Effector memory CD8-positive, alpha-beta T cell (primary cell): ENCODE data around the gene RAI2.

Experiments
- ATAC-seq: fragments of 150-1000 bp; cut with Tn5 transposase; replicated peaks from 2 replicates; pipeline ENCODE4 v1.10.0; 2021; ENCODE audit warnings: mild to moderate bottlenecking, moderate library complexity
- DNase-seq, 3 experiments: peaks; one replicate each; pipeline ENCODE4 v3.0.0; 2021
- H3K27ac Mint-ChIP-seq, 2 donors: one replicate each; pipeline ENCODE4 v1.8.0; 2022; ENCODE audit warnings: mild to moderate bottlenecking in 2 of 2, mixed read lengths in 2 of 2, moderate library complexity in 2 of 2
- H3K27me3 Mint-ChIP-seq, 2 donors: one replicate each; pipeline ENCODE4 v1.8.0; 2022; ENCODE audit warnings: mixed read lengths in 2 of 2
- H3K36me3 Mint-ChIP-seq: one replicate; pipeline ENCODE4 v1.8.0; 2022; ENCODE audit warnings: mild to moderate bottlenecking, moderate library complexity, mixed read lengths; ENCODE audit not compliant: insufficient read depth
- H3K4me1 Mint-ChIP-seq, 2 donors: one replicate each; pipeline ENCODE4 v1.8.0; 2022; ENCODE audit warnings: low read depth in 2 of 2, mixed read lengths in 2 of 2
- H3K4me3 Mint-ChIP-seq, 2 donors: one replicate each; pipeline ENCODE4 v1.8.0; 2022; ENCODE audit warnings: mild to moderate bottlenecking in 2 of 2, mixed read lengths in 2 of 2, moderate library complexity in 2 of 2
- H3K9me3 Mint-ChIP-seq, 2 donors: one replicate each; pipeline ENCODE4 v1.8.0; 2022; ENCODE audit warnings: mixed read lengths in 2 of 2

The RAI2 gene

DNA sequence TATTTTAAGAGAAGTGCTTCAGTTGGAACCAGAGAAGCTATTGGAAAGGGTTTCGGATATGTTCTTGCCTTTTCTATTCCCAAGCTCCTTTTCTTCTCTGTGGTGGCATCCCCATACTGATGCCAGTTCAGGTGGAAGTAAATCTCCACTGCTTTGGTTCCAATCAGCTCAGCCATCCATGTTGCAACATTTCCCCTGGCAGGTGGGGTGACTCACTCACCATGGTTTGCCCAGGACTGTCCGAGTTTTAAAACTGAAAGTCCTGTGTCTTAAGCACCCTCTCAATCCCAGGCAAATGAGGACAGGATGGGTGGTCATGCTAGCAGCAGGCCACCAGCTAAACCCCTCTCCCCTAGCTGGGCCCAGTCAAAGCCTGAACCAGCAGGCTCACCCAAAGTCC is 15.1 kb downstream of the RAI2 start:
- ATAC-seq, result no peak
- Mint-ChIP-seq H3K4me1 (no peaks in the 10 kb centered on the region), H3K9me3 (no peaks in the 10 kb centered on the region), H3K27ac (no peak overlapping the region), H3K36me3 (peaks cover 3% of the 10 kb centered on the region), H3K27me3 (peaks cover 0 to 8% of the 10 kb centered on the region in 2 donors), H3K4me3 (no peak overlapping the region)
- no peak for DNase-seq

- ATAC-seq (no peak), DNase-seq (no peak)
- Mint-ChIP-seq H3K4me3 (no peak overlapping the region), H3K27me3 (peaks cover 0 to 8% of the 10 kb centered on the region in 2 donors), H3K9me3 (no peaks in the 10 kb centered on the region), H3K36me3 (peaks cover 3% of the 10 kb centered on the region), H3K4me1 (no peaks in the 10 kb centered on the region), H3K27ac (no peak overlapping the region)
These were observed 16.9 kb downstream of the RAI2 start for GRCh38 chrX:17844236-17844635.

- no peak overlapping the region for H3K27ac Mint-ChIP-seq
- peaks cover 3% of the 10 kb centered on the region for H3K36me3 Mint-ChIP-seq
- H3K4me1 Mint-ChIP-seq, result no peaks in the 10 kb centered on the region
- ATAC-seq, result no peak
- no peaks in the 10 kb centered on the region for H3K9me3 Mint-ChIP-seq
- H3K27me3 Mint-ChIP-seq, result peaks cover 7 to 15% of the 10 kb centered on the region in 2 donors
- DNase-seq, result no peak
- no peak overlapping the region for H3K4me3 Mint-ChIP-seq
These were observed 18.2 kb downstream of the RAI2 start for GRCh38 chrX:17842769-17843525.

DNA sequence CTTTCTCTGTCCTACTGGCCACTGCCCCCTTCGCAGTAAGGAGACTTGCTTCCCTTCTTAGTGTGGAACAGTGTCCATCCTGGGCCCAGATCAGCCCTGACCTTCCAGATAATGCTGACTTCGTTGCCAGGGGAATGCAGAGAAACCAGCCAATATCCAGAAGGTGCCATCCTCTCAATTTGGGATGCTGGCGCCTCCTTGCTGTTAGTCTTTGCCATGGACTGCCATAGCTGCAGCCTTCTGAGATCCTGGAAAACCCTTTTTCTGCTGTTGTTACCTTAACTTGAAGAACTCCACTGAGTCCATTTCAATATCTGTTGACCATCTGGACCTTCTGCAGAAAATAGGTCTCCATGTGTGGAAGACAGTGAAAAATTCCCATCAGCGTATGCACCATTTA is 21.8 kb downstream of the RAI2 start:
- no peaks in the 10 kb centered on the region for H3K4me1 Mint-ChIP-seq
- ATAC-seq, result no peak

GRCh38 chrX:17836830-17837229 is 24.3 kb downstream of the RAI2 start:
- Mint-ChIP-seq H3K4me3 (no peak overlapping the region), H3K27me3 (peaks cover 13 to 28% of the 10 kb centered on the region in 2 donors), H3K36me3 (no peaks in the 10 kb centered on the region), H3K9me3 (no peaks in the 10 kb centered on the region), H3K27ac (no peak overlapping the region), H3K4me1 (no peaks in the 10 kb centered on the region)
- ATAC-seq (no peak), DNase-seq (no peak)

More for the DNA sequence above, 21.8 kb downstream of the RAI2 start:
- no peak overlapping the region for H3K4me3 Mint-ChIP-seq
- DNase-seq, result no peak
- no peaks in the 10 kb centered on the region for H3K9me3 Mint-ChIP-seq
- no peaks in the 10 kb centered on the region for H3K36me3 Mint-ChIP-seq
- H3K27ac Mint-ChIP-seq, result no peak overlapping the region
- H3K27me3 Mint-ChIP-seq, result peaks cover 12 to 30% of the 10 kb centered on the region in 2 donors

DNA sequence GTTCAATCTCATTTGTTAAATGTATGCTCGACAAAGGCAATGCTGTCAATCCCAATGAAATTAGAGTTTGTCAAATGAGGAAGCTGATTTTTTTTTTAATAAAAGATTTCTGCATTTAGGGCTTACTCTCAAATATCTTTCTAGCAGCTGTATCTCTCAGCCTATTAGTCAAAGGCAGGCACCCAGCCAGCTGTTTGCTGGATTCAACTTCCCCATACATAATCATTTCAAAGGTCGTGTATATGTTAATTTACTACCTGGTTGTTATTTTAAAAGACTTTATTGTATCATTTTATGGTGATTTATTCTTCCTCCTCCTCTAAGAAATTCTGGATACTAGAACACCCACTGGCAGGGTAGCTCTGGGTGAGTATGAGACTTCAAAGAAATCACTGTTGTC is 27.1 kb downstream of the RAI2 start:
- ATAC-seq, result no peak
- no peak overlapping the region for H3K27ac Mint-ChIP-seq
- no peaks in the 10 kb centered on the region for H3K4me1 Mint-ChIP-seq
- H3K36me3 Mint-ChIP-seq, result no peaks in the 10 kb centered on the region
- peaks cover 11 to 22% of the 10 kb centered on the region in 2 donors for H3K27me3 Mint-ChIP-seq
- no peak overlapping the region for H3K4me3 Mint-ChIP-seq
- DNase-seq, result no peak
- H3K9me3 Mint-ChIP-seq, result no peaks in the 10 kb centered on the region

DNA sequence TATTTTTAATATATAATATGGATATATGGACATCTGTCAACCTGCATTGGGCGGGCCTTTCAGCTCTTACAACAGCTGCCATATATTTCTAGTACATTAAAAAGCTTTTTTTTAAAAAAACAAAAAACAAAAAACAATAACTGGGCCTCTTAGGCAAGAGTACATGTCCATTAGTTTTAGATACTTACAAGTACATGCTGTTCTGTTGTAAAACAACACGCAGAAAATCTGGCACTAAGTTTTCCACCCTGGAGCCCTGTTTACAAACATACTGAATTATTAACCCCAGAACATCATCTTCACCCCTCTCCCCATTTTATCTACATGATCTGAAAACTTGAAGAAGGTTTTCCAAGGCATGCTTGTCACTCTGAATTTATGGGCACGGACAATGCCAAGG is 29.8 kb downstream of the RAI2 start:
- Mint-ChIP-seq H3K4me3 (no peak overlapping the region), H3K36me3 (no peaks in the 10 kb centered on the region), H3K27me3 (peaks cover 6 to 18% of the 10 kb centered on the region in 2 donors), H3K4me1 (no peaks in the 10 kb centered on the region), H3K27ac (no peak overlapping the region), H3K9me3 (no peaks in the 10 kb centered on the region)
- DNase-seq (no peak), ATAC-seq (no peak)

- H3K4me3 Mint-ChIP-seq, result no peak overlapping the region
- no peak overlapping the region for H3K27ac Mint-ChIP-seq
- H3K9me3 Mint-ChIP-seq, result no peaks in the 10 kb centered on the region
- H3K27me3 Mint-ChIP-seq, result peaks cover 6 to 12% of the 10 kb centered on the region in 2 donors
- ATAC-seq, result no peak
- no peak for DNase-seq
- H3K4me1 Mint-ChIP-seq, result no peaks in the 10 kb centered on the region
- H3K36me3 Mint-ChIP-seq, result no peaks in the 10 kb centered on the region
These were observed 30.9 kb downstream of the RAI2 start for GRCh38 chrX:17830211-17830610.

- DNase-seq, result no peak
- ATAC-seq, result no peak
- no peaks in the 10 kb centered on the region for H3K36me3 Mint-ChIP-seq
- H3K4me1 Mint-ChIP-seq, result no peaks in the 10 kb centered on the region
- H3K4me3 Mint-ChIP-seq, result no peak overlapping the region
- peaks cover 4 to 6% of the 10 kb centered on the region in 2 donors for H3K27me3 Mint-ChIP-seq
- H3K9me3 Mint-ChIP-seq, result no peaks in the 10 kb centered on the region
- no peak overlapping the region for H3K27ac Mint-ChIP-seq
These were observed 31.5 kb downstream of the RAI2 start for GRCh38 chrX:17829566-17829965.

DNA sequence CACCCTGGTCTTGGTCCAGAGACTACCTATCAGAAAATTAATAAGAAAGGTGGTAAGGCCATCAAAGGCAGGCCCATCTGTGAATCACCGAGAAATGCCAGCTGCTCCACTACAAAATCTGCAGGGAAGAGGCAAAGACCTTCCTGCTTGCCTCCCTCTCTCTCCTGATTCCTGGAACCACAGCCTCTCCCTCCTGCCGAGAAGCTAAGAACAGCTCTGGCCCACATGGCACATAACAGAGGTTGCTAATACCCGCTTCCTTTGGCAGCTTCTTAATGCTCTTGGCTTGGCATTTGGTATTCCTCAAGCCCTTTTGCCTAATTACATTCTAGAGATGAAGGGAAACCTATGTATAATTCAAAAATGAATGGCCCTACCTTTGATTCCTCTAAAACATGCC is 32.9 kb downstream of the RAI2 start:
- no peak overlapping the region for H3K27ac Mint-ChIP-seq
- no peaks in the 10 kb centered on the region for H3K36me3 Mint-ChIP-seq
- DNase-seq, result no peak
- no peak for ATAC-seq
- H3K9me3 Mint-ChIP-seq, result no peaks in the 10 kb centered on the region
- H3K27me3 Mint-ChIP-seq, result no peaks in the 10 kb centered on the region
- H3K4me3 Mint-ChIP-seq, result no peak overlapping the region
- H3K4me1 Mint-ChIP-seq, result no peaks in the 10 kb centered on the region

GRCh38 chrX:17826609-17827496 is 34.2 kb downstream of the RAI2 start:
- no peaks in the 10 kb centered on the region for H3K27me3 Mint-ChIP-seq
- no peaks in the 10 kb centered on the region for H3K9me3 Mint-ChIP-seq
- ATAC-seq, result no peak
- H3K27ac Mint-ChIP-seq, result no peak overlapping the region
- H3K36me3 Mint-ChIP-seq, result no peaks in the 10 kb centered on the region
- no peak overlapping the region for H3K4me3 Mint-ChIP-seq
- no peak for DNase-seq
- no peaks in the 10 kb centered on the region for H3K4me1 Mint-ChIP-seq

- Mint-ChIP-seq H3K4me3 (no peak overlapping the region), H3K27ac (no peak overlapping the region), H3K4me1 (no peaks in the 10 kb centered on the region), H3K27me3 (no peaks in the 10 kb centered on the region), H3K9me3 (no peaks in the 10 kb centered on the region), H3K36me3 (no peaks in the 10 kb centered on the region)
- no peak for ATAC-seq
- DNase-seq, result no peak
These were observed 36.1 kb downstream of the RAI2 start for GRCh38 chrX:17824980-17825379.

GRCh38 chrX:17822351-17822750 is 38.7 kb downstream of the RAI2 start:
- Mint-ChIP-seq H3K4me1 (no peaks in the 10 kb centered on the region), H3K4me3 (no peak overlapping the region), H3K27me3 (no peaks in the 10 kb centered on the region), H3K36me3 (no peaks in the 10 kb centered on the region), H3K9me3 (no peaks in the 10 kb centered on the region), H3K27ac (no peak overlapping the region)
- DNase-seq, result no peak
- no peak for ATAC-seq

DNA sequence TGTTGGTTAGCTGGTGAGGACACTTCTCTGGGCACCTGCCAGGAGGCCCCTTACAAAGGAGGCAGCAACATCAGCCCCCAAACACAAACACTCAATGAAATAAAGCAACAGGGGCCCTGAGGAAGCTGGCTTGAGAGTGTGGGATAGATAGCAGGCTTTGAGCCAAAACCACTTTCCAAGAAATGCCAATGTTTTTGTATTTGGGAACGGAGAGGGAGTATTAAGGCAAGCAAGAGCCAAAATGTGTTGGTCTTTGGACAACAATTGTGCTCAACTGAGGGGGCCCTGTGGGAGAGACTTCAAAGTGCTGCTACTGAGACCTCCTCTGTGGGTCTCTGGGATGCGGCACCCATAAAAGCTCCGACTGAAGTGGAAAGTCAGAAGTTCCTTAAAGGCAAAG is 41.0 kb downstream of the RAI2 start:
- Mint-ChIP-seq H3K27me3 (no peaks in the 10 kb centered on the region), H3K36me3 (no peaks in the 10 kb centered on the region), H3K4me3 (no peak overlapping the region), H3K27ac (no peak overlapping the region), H3K9me3 (no peaks in the 10 kb centered on the region), H3K4me1 (no peaks in the 10 kb centered on the region)
- DNase-seq, result no peak
- no peak for ATAC-seq
